Transverse colon (tissue), 4 donors: ENCODE data around the gene UTP18. TPM values are rescaled to one million over a fixed set of nuclear protein-coding genes. Genes with fewer than 3 reads are reported as not detected.
"Not testable (repeated sequence)": the region's sequence is repeated elsewhere in the genome, so short reads cannot be mapped to it uniquely, and the experiment has no call there.

ENCODE experiments used
- DNase-seq: peaks from one replicate; pipeline ENCODE4 v3.0.0-alpha.2; 2019
- H3K27ac ChIP-seq, 4 donors: fragments of 200-600 bp; sonication (generic); 2 replicates each; pipeline ENCODE4 v1.5.1; 2016 to 2018; ENCODE audit warnings: inconsistent platforms in 4 of 4
- H3K27me3 ChIP-seq: fragments of 200-600 bp; sonication (generic); 2 replicates; pipeline ENCODE4 v1.5.1; 2017; ENCODE audit warnings: inconsistent platforms
- H3K36me3 ChIP-seq, 4 donors: fragments of 200-600 bp; sonication (generic); 2 replicates each; pipeline ENCODE4 v1.5.1; 2017 to 2019; ENCODE audit warnings: inconsistent platforms in 4 of 4
- H3K4me1 ChIP-seq, 4 donors: fragments of 200-600 bp; sonication (generic); 2 replicates each; pipeline ENCODE4 v1.5.1; 2017 to 2020; ENCODE audit warnings: inconsistent platforms in 4 of 4
- H3K4me3 ChIP-seq, 4 donors: fragments of 200-600 bp; sonication (generic); 1 replicate in 1 of 4; 2 replicates in 3 of 4; pipeline versions ENCODE4 v1.5.1 to v1.6.1; 2017 to 2019; ENCODE audit warnings: inconsistent platforms in 4 of 4
- H3K9me3 ChIP-seq, 2 donors: fragments of 200-600 bp; sonication (generic); 2 replicates each; pipeline ENCODE4 v1.5.1; 2017 to 2019; ENCODE audit warnings: inconsistent platforms in 2 of 2
- CTCF ChIP-seq, 5 experiments: fragments of 200-600 bp in 3 of 5; fragments of 450-650 bp in 2 of 5; sonication (generic) in 3 of 5; IDR thresholded peaks; 1 replicate in 2 of 5; 2 replicates in 3 of 5; pipeline ENCODE4 v1.5.1; 2016 to 2017; ENCODE audit warnings: antibody characterized with exemption in 5 of 5, inconsistent platforms in 3 of 5, mild to moderate bottlenecking in 2 of 5, moderate library complexity in 1 of 5
- EP300 ChIP-seq: sonication (generic); formaldehyde crosslinking; IDR thresholded peaks from one replicate; pipeline ENCODE4 v1.6.1; 2017; ENCODE audit warnings: antibody characterized with exemption, low read depth
- POLR2A ChIP-seq: fragments of 450-650 bp; IDR thresholded peaks from one replicate; pipeline ENCODE4 v1.6.1; 2016; ENCODE audit warnings: antibody characterized with exemption, mild to moderate bottlenecking, moderate library complexity
- POLR2AphosphoS5 ChIP-seq, 3 donors: sonication (generic); formaldehyde crosslinking; IDR thresholded peaks; one replicate each; pipeline ENCODE4 v1.6.1; 2016; ENCODE audit warnings: antibody characterized with exemption in 3 of 3
- WGBS, 2 donors: methylation state at CpG; one replicate each; pipeline ENCODE4 v1.1.5; 2018; ENCODE audit warnings: low coverage in 1 of 2; 5-methylcytosine and 5-hydroxymethylcytosine counted together
- in situ Hi-C, 4 donors: fragments of 200-750 bp; cut with MboI; loops; one replicate each; pipeline versions ENCODE4 v1.15.0 to v1.15.1; 2017; ENCODE audit warnings: low sequenced_read_pairs in 3 of 4, low pct_ligation_motif_present in 1 of 4, low pct_unique_long_range_greater_than_20kb in 1 of 4
- intact Hi-C: fragments of 100-400 bp; cut with DNase I; formaldehyde crosslinking; loops from one replicate; pipeline ENCODE4 v1.15.1; 2023; ENCODE audit warnings: low total_unique reads
- total RNA-seq, 4 donors: library from RNA; depleted of rRNA; stranded (reverse); fragments of >200 nt; gene quantifications; one replicate each; pipeline ENCODE4 v1.1.0, GENCODE V29; 2016

UTP18 gene
- total RNA-seq, 4 donors from 2014 or later: 13.1 to 33.0 (median 18.8) TPM

GRCh38 chr17:51279183-51279582 is 18.8 kb downstream of the UTP18 start:
- no peak overlapping the region for H3K27ac ChIP-seq
- H3K4me1 ChIP-seq: no peaks in the 10 kb centered on the region
- H3K36me3 ChIP-seq: peaks cover 0 to 45% (median 16%) of the 10 kb centered on the region in 4 donors
- H3K4me3 ChIP-seq: no peak overlapping the region
- TF ChIP-seq POLR2AphosphoS5 (IDR thresholded peaks at IDR 0.05) (no peak), EP300 (no peak), POLR2A (no peak), CTCF (IDR thresholded peaks at IDR 0.05) (no peak)
- in situ Hi-C loops (no loop called here), intact Hi-C loops (no loop called here)
- DNase-seq: no peak
- H3K9me3 ChIP-seq: no peaks in the 10 kb centered on the region
- no peaks in the 10 kb centered on the region for H3K27me3 ChIP-seq

GRCh38 chr17:51287412-51287811 is 27.1 kb downstream of the UTP18 start:
- in situ Hi-C loops (no loop called here), intact Hi-C loops (no loop called here)
- Histone ChIP-seq H3K27ac (no peak overlapping the region), H3K27me3 (no peaks in the 10 kb centered on the region), H3K9me3 (no peaks in the 10 kb centered on the region), H3K36me3 (peaks cover 0 to 55% (median 20%) of the 10 kb centered on the region in 4 donors), H3K4me3 (no peak overlapping the region), H3K4me1 (no peaks in the 10 kb centered on the region)
- TF ChIP-seq CTCF (IDR thresholded peaks at IDR 0.05): no peak
- TF ChIP-seq POLR2AphosphoS5 (IDR thresholded peaks at IDR 0.05): no peak
- no peak for TF ChIP-seq POLR2A
- no peak for TF ChIP-seq EP300
- 97 to 100% methylated on average over 1 of the region's 1 CpG for WGBS, 2 donors
- no peak for DNase-seq

GRCh38 chr17:51289696-51290111 is 29.4 kb downstream of the UTP18 start:
- 73 to 79% methylated on average over 2 of the region's 2 CpGs for WGBS, 2 donors
- no peak overlapping the region for H3K4me3 ChIP-seq
- intact Hi-C loops (no loop called here), in situ Hi-C loops (no loop called here)
- no peak for TF ChIP-seq CTCF (IDR thresholded peaks at IDR 0.05)
- no peak for TF ChIP-seq EP300
- no peak for TF ChIP-seq POLR2A
- TF ChIP-seq POLR2AphosphoS5 (IDR thresholded peaks at IDR 0.05): no peak
- H3K27ac ChIP-seq: no peak overlapping the region
- DNase-seq: no peak
- H3K9me3 ChIP-seq: no peaks in the 10 kb centered on the region
- peaks cover 0 to 51% (median 17%) of the 10 kb centered on the region in 4 donors for H3K36me3 ChIP-seq
- H3K4me1 ChIP-seq: no peaks in the 10 kb centered on the region
- H3K27me3 ChIP-seq: no peaks in the 10 kb centered on the region

- H3K4me1 ChIP-seq, in situ Hi-C loops, H3K4me3 ChIP-seq, intact Hi-C loops, H3K27me3 ChIP-seq, H3K9me3 ChIP-seq, H3K27ac ChIP-seq, DNase-seq: not testable (repeated sequence)
- 95 to 100% methylated on average over 1 to 2 of the region's 2 CpGs for WGBS, 2 donors
- H3K36me3 ChIP-seq: peaks cover 0 to 13% (median 6%) of the 10 kb centered on the region in 4 donors
Measured at GRCh38 chr17:51294338-51294737, 34.0 kb downstream of the UTP18 start.
